HG03196 (cell line): Measurements from ENCODE around the gene TRMT2B.
"Not testable (repeated sequence)": the region's sequence is repeated elsewhere in the genome, so short reads cannot be mapped to it uniquely, and the experiment has no call there.

Experiments
- ATAC-seq: cut with Tn5 transposase; IDR thresholded peaks from one replicate; pipeline ENCODE4 v1.9.1; 2021; ENCODE audit not compliant: unreplicated experiment

TRMT2B gene

GRCh38 chrX:101009090-101009489, 42.8 kb downstream of the TRMT2B start:
- no peak for ATAC-seq

- ATAC-seq, result no peak
Measured at GRCh38 chrX:100999451-100999850, 52.5 kb downstream of the TRMT2B start.

- no peak for ATAC-seq
Measured at GRCh38 chrX:100995469-100995868, 56.4 kb downstream of the TRMT2B start.

- ATAC-seq, result peak; percentile 87
Measured at GRCh38 chrX:100994352-100995281, 57.3 kb downstream of the TRMT2B start.

GRCh38 chrX:100990139-100990538, 61.8 kb downstream of the TRMT2B start:
- ATAC-seq, result no peak

- no peak for ATAC-seq
Measured at GRCh38 chrX:100984818-100985217, 67.1 kb downstream of the TRMT2B start.

GRCh38 chrX:100981498-100981845, 70.4 kb downstream of the TRMT2B start:
- ATAC-seq, result not testable (repeated sequence)

- ATAC-seq, result no peak
Measured at GRCh38 chrX:100980608-100981497, 71.1 kb downstream of the TRMT2B start.

- ATAC-seq, result no peak
Measured at GRCh38 chrX:100979881-100980607, 71.9 kb downstream of the TRMT2B start.

- ATAC-seq, result no peak
Measured at GRCh38 chrX:100976211-100976610, 75.7 kb downstream of the TRMT2B start.

- ATAC-seq, result no peak
Measured at GRCh38 chrX:100975212-100975611, 76.7 kb downstream of the TRMT2B start.

GRCh38 chrX:100973411-100973810, 78.5 kb downstream of the TRMT2B start:
- no peak for ATAC-seq

GRCh38 chrX:100969936-100970335, 82.0 kb downstream of the TRMT2B start:
- no peak for ATAC-seq

GRCh38 chrX:100969408-100969807, 82.5 kb downstream of the TRMT2B start, which contains the start of gene ARL13A:
TSS of gene ARL13A (plus strand) at chrX:100969708. CDS start at chrX:100973690, 3,982 bp downstream.
- ATAC-seq, result no peak

- no peak for ATAC-seq
Measured at GRCh38 chrX:100964362-100964761, 87.5 kb downstream of the TRMT2B start.

- ATAC-seq, result no peak
Measured at GRCh38 chrX:100962811-100963210, 89.1 kb downstream of the TRMT2B start.
